Naive thymus-derived CD4-positive, alpha-beta T cell (primary cell): ENCODE data around the gene GALR1. TPM values are rescaled to one million over a fixed set of nuclear protein-coding genes. Genes with fewer than 3 reads are reported as not detected.

Experiments
- ATAC-seq: fragments of 150-1000 bp; cut with Tn5 transposase; 2 replicates; pipeline ENCODE4 v1.10.0; 2021; ENCODE audit warnings: mild to moderate bottlenecking, moderate library complexity
- CTCF ChIA-PET: fragments of 350-600 bp; sonication (Branson Sonifier 250); formaldehyde crosslinking; loops from one replicate; lab custom pipeline; 2021; ENCODE audit warnings: antibody characterized with exemption; lab: Charles Lee
- POLR2A ChIA-PET: fragments of 350-600 bp; sonication (Branson Sonifier 250); formaldehyde crosslinking; loops from one replicate; lab custom pipeline; 2021; ENCODE audit warnings: antibody characterized with exemption, inconsistent platforms; lab: Charles Lee
- DNase-seq, 9 donors: peaks; one replicate each; pipeline versions ENCODE4 v3.0.0 to v3.0.0-alpha.2; 2020 to 2022; ENCODE audit warnings: mixed read lengths in 1 of 9
- H3K27ac ChIP-seq: one replicate; pipeline ENCODE4 v1.7.0; 2013; ENCODE audit warnings: mild to moderate bottlenecking, low read depth, low read length, moderate library complexity
- H3K27me3 ChIP-seq, 2 donors: one replicate each; pipeline ENCODE4 v1.7.0; 2013; ENCODE audit warnings: low read length in 2 of 2, mild to moderate bottlenecking in 2 of 2, moderate library complexity in 2 of 2; ENCODE audit not compliant: control insufficient read depth in 2 of 2, insufficient read depth in 2 of 2
- H3K36me3 ChIP-seq, 3 experiments: 1 replicate in 2 of 3; 2 replicates in 1 of 3; pipeline ENCODE4 v1.7.0; 2013; ENCODE audit warnings: low read length in 3 of 3, mild to moderate bottlenecking in 3 of 3, moderate library complexity in 1 of 3; ENCODE audit not compliant: insufficient read depth in 3 of 3, control insufficient read depth in 2 of 3
- H3K4me1 ChIP-seq, 2 donors: one replicate each; pipeline ENCODE4 v1.7.0; 2013; ENCODE audit warnings: low read length in 2 of 2, mild to moderate bottlenecking in 2 of 2, moderate library complexity in 1 of 2; ENCODE audit not compliant: control insufficient read depth in 2 of 2, insufficient read depth in 2 of 2
- H3K4me3 ChIP-seq: 2 replicates; pipeline ENCODE4 v1.7.0; 2013; ENCODE audit warnings: mild to moderate bottlenecking, low read length
- H3K9me3 ChIP-seq, 3 experiments: 1 replicate in 2 of 3; 2 replicates in 1 of 3; pipeline ENCODE4 v1.7.0; 2013; ENCODE audit warnings: low read length in 3 of 3; ENCODE audit not compliant: control insufficient read depth in 2 of 3
- H3K27ac Mint-ChIP-seq, 9 donors: one replicate each; pipeline ENCODE4 v1.8.0; 2020 to 2022; ENCODE audit warnings: mixed read lengths in 9 of 9, mild to moderate bottlenecking in 8 of 9, moderate library complexity in 5 of 9, inconsistent platforms in 2 of 9
- H3K27me3 Mint-ChIP-seq, 5 donors: one replicate each; pipeline ENCODE4 v1.8.0; 2021 to 2022; ENCODE audit warnings: mixed read lengths in 5 of 5, mild to moderate bottlenecking in 1 of 5
- H3K36me3 Mint-ChIP-seq, 5 donors: one replicate each; pipeline ENCODE4 v1.8.0; 2020 to 2022; ENCODE audit warnings: mixed read lengths in 5 of 5, mild to moderate bottlenecking in 3 of 5, inconsistent platforms in 1 of 5
- H3K4me1 Mint-ChIP-seq, 7 donors: one replicate each; pipeline ENCODE4 v1.8.0; 2020 to 2022; ENCODE audit warnings: mixed read lengths in 7 of 7, mild to moderate bottlenecking in 3 of 7, inconsistent platforms in 1 of 7
- H3K4me3 Mint-ChIP-seq, 10 donors: one replicate each; pipeline ENCODE4 v1.8.0; 2020 to 2022; ENCODE audit warnings: mild to moderate bottlenecking in 10 of 10, mixed read lengths in 10 of 10, moderate library complexity in 6 of 10, inconsistent platforms in 2 of 10
- H3K9me3 Mint-ChIP-seq, 11 donors: one replicate each; pipeline ENCODE4 v1.8.0; 2020 to 2022; ENCODE audit warnings: mixed read lengths in 11 of 11, mild to moderate bottlenecking in 4 of 11, inconsistent platforms in 1 of 11, moderate library complexity in 1 of 11
- intact Hi-C, 2 donors: fragments of 100-400 bp; cut with micrococcal nuclease; formaldehyde crosslinking; loops; one replicate each; pipeline ENCODE4 v1.15.1; 2023
- polyA plus RNA-seq, 2 donors: library from polyadenylated mRNA; unstranded; fragments of 300-500 nt; fragmentation: Illumina TruSeq; gene quantifications; one replicate each; pipeline ENCODE4 v1.2.3, GENCODE V29; 2021
- total RNA-seq, 6 experiments: library from RNA in 5 of 6; stranded (reverse) in 5 of 6; gene quantifications; 1 replicate in 5 of 6; 2 replicates in 1 of 6; pipeline ENCODE4 v1.2.3 and lab custom pipeline; 2021 to 2026

Gene GALR1
- total and polyA plus RNA-seq, 7 experiments from 2014 or later = not detected

DNA sequence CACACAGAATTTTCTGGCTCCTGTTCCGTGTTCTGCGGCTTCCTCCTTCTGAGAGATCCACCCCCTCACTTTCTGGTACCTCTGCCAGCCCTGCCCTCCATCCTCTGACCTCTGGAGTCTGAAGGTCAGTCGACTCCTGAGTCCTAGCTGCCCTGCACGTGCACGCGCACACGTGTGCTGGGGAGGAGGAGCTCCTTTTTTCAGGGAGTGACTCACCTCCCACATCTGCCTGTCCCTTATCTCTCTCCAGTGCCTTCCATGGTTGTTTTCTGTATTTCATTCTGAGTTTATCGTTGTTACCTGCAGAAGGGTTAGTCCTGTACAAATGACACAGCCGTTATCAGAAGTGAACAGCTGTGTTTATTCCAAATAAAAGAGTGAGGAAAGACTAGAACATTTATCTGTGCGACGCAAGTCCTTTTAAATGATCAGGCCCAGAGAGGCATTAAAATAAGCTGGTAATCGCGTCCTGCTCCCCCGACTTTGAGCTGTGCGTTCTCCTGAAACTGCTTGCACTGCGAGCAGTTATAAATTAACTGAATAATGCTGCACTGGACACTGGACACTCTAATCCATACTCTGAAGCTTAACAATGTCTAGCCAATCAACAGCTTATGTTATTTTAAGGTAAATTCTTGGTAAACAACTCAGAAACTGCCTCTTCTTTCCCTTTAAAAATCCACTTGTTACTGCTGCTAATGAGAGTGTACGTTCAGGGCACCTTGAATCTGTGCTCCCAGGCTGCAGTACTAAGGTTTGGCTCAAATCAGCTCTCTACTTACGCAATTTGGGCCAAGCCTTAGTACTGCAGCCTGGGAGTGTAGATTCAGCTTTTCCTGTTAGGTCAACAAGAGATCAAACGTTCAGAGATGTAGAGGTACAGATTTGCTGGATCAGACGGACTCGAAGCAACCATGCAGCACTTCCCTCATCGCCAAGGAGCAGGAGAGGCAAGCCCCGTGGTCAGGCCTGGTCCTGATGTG is 72.5 kb downstream of the GALR1 start:
- ATAC-seq (no peak), DNase-seq (no peak)
- POLR2A ChIA-PET = no interaction called here
- H3K27me3 ChIP-seq = peaks cover 0 to 7% of the 10 kb centered on the region in 2 donors
- H3K27ac ChIP-seq = no peak overlapping the region
- H3K9me3 ChIP-seq = no peaks in the 10 kb centered on the region
- CTCF ChIA-PET = no interaction called here
- no peaks in the 10 kb centered on the region for H3K9me3 Mint-ChIP-seq
- H3K4me3 Mint-ChIP-seq = no peak overlapping the region
- H3K4me1 Mint-ChIP-seq = no peaks in the 10 kb centered on the region
- H3K27ac Mint-ChIP-seq = no peak overlapping the region
- intact Hi-C loops = no loop called here
- H3K36me3 Mint-ChIP-seq = no peaks in the 10 kb centered on the region
- no peaks in the 10 kb centered on the region for H3K36me3 ChIP-seq
- no peak overlapping the region for H3K4me3 ChIP-seq
- no peaks in the 10 kb centered on the region for H3K4me1 ChIP-seq
- H3K27me3 Mint-ChIP-seq = peaks cover 19 to 39% (median 27%) of the 10 kb centered on the region in 5 donors

DNA sequence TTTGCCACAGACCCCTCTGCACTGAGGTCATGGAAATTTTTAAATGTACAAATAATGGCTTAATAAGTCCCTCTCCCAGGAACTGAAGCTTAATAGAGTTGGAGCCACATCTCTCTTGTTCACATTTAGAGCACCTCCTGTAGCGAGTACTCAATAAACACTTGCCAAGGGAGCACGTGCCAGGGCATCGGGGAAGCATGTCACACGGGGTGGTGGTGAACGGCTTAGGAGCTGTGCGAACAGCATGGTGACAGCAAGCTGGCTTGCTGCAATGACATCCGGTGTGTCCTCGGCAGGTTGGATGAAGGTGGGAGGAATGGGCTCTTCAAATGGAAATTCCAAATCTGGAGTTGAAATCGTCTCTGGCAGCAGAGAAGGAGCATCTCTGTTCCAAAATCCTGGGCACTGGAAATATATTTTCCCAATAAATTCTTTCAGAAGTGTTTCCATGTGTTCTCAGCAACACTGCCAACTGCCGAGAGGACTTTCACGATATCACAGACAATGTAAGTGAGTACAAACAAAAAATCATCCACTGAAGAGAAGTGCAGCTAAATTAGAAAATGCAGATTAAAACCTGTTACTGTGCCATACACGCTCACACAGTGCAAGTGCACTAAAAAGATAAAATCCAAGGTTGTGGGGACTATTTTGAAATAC is 74.1 kb downstream of the GALR1 start:
- Mint-ChIP-seq H3K9me3 (peaks cover 0 to 4% (median 0%) of the 10 kb centered on the region in 11 donors), H3K4me1 (no peaks in the 10 kb centered on the region), H3K36me3 (no peaks in the 10 kb centered on the region), H3K27me3 (peaks cover 19 to 41% (median 29%) of the 10 kb centered on the region in 5 donors), H3K27ac (no peak overlapping the region), H3K4me3 (no peak overlapping the region)
- H3K27ac ChIP-seq = no peak overlapping the region
- DNase-seq = no peak
- CTCF ChIA-PET = no interaction called here
- no peaks in the 10 kb centered on the region for H3K4me1 ChIP-seq
- POLR2A ChIA-PET = no interaction called here
- H3K4me3 ChIP-seq = no peak overlapping the region
- H3K36me3 ChIP-seq = no peaks in the 10 kb centered on the region
- no peak for ATAC-seq
- H3K27me3 ChIP-seq = peaks cover 0 to 7% of the 10 kb centered on the region in 2 donors
- no peaks in the 10 kb centered on the region for H3K9me3 ChIP-seq
- intact Hi-C loops = no loop called here

Other genes with a start within 250 kb of the GALR1 start
- gene MBP, start 117.1 kb upstream of the GALR1 start, total RNA-seq = 100 to 1,000 TPM in 3 of 5 experiments, 10 to 100 TPM in 2; 88.3 to 152 (median 116) TPM
- gene MBP, start 117.1 kb upstream of the GALR1 start, polyA plus RNA-seq = 100 to 1,000 TPM in 1 of 2 donors, 10 to 100 TPM in 1; 96.4 to 107 TPM